ENCODE data around the gene TRDMT1. TPM values are rescaled to one million over a fixed set of nuclear protein-coding genes. Genes with fewer than 3 reads are reported as not detected.
A peak's percentile ranks its signal among the peaks of the same experiment; 100 is the strongest.

TRDMT1 gene
- total RNA-seq, 6 experiments from 2014 or later = 6.8 to 13.0 (median 8.6) TPM

DNA sequence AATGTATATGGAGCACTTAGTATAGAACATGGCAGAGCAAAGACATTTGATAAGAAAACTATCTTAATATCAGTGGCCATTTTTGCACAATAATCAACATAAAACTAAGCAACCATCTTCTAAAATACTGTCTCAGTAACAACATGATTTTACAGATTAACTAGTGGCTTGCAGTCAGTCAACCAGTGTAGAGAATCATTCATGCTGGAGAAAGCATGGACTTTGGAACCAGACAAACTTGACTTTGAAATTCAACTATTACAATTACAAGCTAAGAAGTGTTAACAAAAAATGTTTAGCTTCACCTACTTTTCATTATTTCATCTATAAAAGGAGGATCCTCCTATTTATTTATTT is 99.6 kb downstream of the TRDMT1 start:
- H3K27me3 Mint-ChIP-seq (ENCODE audit: insufficient read depth) = peaks cover 2% of the 10 kb centered on the region; the same call in 1 of the 2 replicates
- no peaks in the 10 kb centered on the region for H3K9me3 Mint-ChIP-seq
- DNase-seq = no peak
- no peak overlapping the region for H3K27ac Mint-ChIP-seq
- peaks cover 12% of the 10 kb centered on the region for H3K4me1 Mint-ChIP-seq (ENCODE audit: low read depth)
- H3K4me3 Mint-ChIP-seq = no peak overlapping the region
- H3K36me3 Mint-ChIP-seq (ENCODE audit: low read depth) = no peaks in the 10 kb centered on the region
- TF ChIP-seq, protein P1, sequence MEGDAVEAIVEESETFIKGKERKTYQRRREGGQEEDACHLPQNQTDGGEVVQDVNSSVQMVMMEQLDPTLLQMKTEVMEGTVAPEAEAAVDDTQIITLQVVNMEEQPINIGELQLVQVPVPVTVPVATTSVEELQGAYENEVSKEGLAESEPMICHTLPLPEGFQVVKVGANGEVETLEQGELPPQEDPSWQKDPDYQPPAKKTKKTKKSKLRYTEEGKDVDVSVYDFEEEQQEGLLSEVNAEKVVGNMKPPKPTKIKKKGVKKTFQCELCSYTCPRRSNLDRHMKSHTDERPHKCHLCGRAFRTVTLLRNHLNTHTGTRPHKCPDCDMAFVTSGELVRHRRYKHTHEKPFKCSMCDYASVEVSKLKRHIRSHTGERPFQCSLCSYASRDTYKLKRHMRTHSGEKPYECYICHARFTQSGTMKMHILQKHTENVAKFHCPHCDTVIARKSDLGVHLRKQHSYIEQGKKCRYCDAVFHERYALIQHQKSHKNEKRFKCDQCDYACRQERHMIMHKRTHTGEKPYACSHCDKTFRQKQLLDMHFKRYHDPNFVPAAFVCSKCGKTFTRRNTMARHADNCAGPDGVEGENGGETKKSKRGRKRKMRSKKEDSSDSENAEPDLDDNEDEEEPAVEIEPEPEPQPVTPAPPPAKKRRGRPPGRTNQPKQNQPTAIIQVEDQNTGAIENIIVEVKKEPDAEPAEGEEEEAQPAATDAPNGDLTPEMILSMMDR (IDR thresholded peaks at IDR 0.05) = no peak

DNA sequence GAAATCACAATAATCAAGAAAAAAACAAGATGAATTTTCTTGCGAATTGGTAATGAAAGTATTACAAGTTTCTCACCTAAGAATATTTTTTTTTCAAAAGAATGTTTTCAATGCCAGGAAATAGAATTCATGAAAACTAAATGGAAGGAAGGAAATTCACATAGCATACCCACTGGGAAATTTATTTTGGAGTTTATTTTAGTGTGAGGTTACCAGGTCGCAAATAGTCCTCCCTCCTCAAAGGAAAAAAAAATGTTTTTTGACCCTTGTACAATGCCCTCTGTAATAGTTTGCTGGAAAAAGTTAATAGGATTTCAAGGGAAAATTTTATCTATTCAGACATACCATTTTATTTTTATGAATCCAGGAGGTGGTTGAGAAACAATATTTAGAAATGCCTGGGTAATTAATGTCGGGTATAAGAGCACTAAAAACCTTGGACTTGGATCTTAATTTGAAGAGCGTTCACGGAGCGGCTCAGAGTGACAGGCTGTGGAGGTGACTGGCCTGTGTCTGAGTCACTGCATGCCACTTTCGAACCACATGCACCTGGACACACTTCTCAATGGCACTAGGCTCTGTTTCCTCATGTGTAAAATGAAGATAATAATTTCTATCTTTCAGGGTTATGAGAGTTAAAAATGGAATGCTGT is 100.1 kb downstream of the TRDMT1 start:
- peaks cover 12% of the 10 kb centered on the region for H3K4me1 Mint-ChIP-seq (ENCODE audit: low read depth)
- peaks cover 2% of the 10 kb centered on the region; the same call in 1 of the 2 replicates for H3K27me3 Mint-ChIP-seq (ENCODE audit: insufficient read depth)
- no peaks in the 10 kb centered on the region for H3K9me3 Mint-ChIP-seq
- no peak overlapping the region for H3K4me3 Mint-ChIP-seq
- no peak for DNase-seq
- no peaks in the 10 kb centered on the region for H3K36me3 Mint-ChIP-seq (ENCODE audit: low read depth)
- TF ChIP-seq, protein P1 (IDR thresholded peaks at IDR 0.05) = no peak
- no peak overlapping the region for H3K27ac Mint-ChIP-seq

DNA sequence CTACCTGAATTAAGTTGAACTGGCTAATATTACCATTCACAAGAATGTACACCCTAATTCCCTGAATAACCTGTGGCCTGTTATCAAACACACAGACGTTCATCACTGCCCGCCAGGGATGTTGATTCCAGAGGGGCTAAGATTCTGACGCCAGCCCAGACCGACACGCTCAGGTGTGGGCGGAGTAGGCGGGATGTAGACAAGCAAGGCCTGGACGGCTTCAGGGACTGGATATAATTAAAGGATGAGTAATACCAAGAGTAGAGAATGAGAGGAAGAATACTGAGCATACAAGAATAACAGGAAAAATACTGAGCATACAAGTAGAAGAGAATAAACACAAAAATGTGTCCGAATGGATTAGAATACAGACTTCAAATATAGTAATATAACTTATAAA is 100.9 kb downstream of the TRDMT1 start:
- Mint-ChIP-seq H3K27me3 (ENCODE audit: insufficient read depth) (peaks cover 2% of the 10 kb centered on the region; the same call in 1 of the 2 replicates), H3K27ac (peak overlapping the region; percentile 3; the same call in 1 of the 2 replicates), H3K4me1 (ENCODE audit: low read depth) (peaks cover 12% of the 10 kb centered on the region), H3K4me3 (no peak overlapping the region), H3K36me3 (ENCODE audit: low read depth) (no peaks in the 10 kb centered on the region), H3K9me3 (no peaks in the 10 kb centered on the region)
- TF ChIP-seq, protein P1 (IDR thresholded peaks at IDR 0.05) = no peak
- DNase-seq = no peak

DNA sequence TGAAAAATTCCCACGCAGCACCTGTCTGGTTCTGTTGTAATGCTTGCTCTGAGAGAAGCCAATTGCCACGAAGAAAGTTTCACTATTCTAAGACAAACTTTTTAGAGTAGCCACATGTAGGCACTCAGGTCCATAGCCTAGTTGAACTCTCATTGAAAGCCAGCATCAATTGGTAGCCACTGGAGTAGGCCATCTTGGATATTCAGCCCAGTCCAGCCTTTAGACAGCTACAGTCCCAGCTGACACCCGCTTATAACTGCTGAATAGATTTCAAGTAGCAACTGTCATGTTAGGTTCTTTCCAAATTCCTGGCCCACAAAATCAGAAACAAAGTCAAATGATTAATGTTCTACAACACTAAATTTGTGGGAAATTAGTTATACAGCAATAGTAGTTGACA is 103.5 kb downstream of the TRDMT1 start:
- peaks cover 12% of the 10 kb centered on the region for H3K4me1 Mint-ChIP-seq (ENCODE audit: low read depth)
- peaks cover 20% of the 10 kb centered on the region for H3K36me3 Mint-ChIP-seq (ENCODE audit: low read depth)
- H3K27ac Mint-ChIP-seq = no peak overlapping the region
- no peak for DNase-seq
- no peak overlapping the region for H3K4me3 Mint-ChIP-seq
- peaks cover 2% of the 10 kb centered on the region; the same call in 1 of the 2 replicates for H3K27me3 Mint-ChIP-seq (ENCODE audit: insufficient read depth)
- TF ChIP-seq, protein P1 (IDR thresholded peaks at IDR 0.05) = no peak
- peaks cover 18% of the 10 kb centered on the region for H3K9me3 Mint-ChIP-seq

Other genes with a start within 250 kb of the TRDMT1 start
- 1 to 10 TPM in 3 of 6 experiments, under 1 TPM in 3; 0.43 to 1.7 (median 1.2) TPM for gene CUBN, start 71.9 kb downstream of the TRDMT1 start, total RNA-seq (2021; fragmentation: NEBNext Ultra II Directional; extraction: Animal tissue kit (Norgen Biotek cat#: 25700))
- over 10,000 TPM in 4 of 6 experiments, 1,000 to 10,000 TPM in 2; 9,623 to 12,540 (median 10,688) TPM for gene VIM, start 26.6 kb upstream of the TRDMT1 start, total RNA-seq (2021; fragmentation: NEBNext Ultra II Directional; extraction: Animal tissue kit (Norgen Biotek cat#: 25700))